ENCODE results near the gene PDHA2. TPM values are rescaled to one million over a fixed set of nuclear protein-coding genes. Genes with fewer than 3 reads are reported as not detected.

Gene PDHA2
- not detected in 5 replicates for total RNA-seq (2022; extraction: Qiagen RNA extraction)

GRCh38 chr4:95839891-95840290, at the start of gene PDHA2:
Gene PDHA2, plus strand, starts transcription at chr4:95840093. Its CDS starts 58 bp downstream, at chr4:95840151.

Measured in A549 treated with dexamethasone at 1 μM for 4 hours (cell line).